ENCODE measurements around the gene DNASE1L2.
A peak's percentile ranks its signal among the peaks of the same experiment; 100 is the strongest.

Gene DNASE1L2

GRCh38 chr16:2271848-2272461 lies 35.7 kb downstream of the DNASE1L2 start:
- no peak for DNase-seq

GRCh38 chr16:2273484-2273883 lies 37.2 kb downstream of the DNASE1L2 start:
- no peak for DNase-seq

- DNase-seq: no peak
These were observed 37.7 kb downstream of the DNASE1L2 start for GRCh38 chr16:2273931-2274330.

- no peak for DNase-seq
These were observed 39.5 kb downstream of the DNASE1L2 start for GRCh38 chr16:2275476-2276367.

GRCh38 chr16:2276368-2277195 lies 40.3 kb downstream of the DNASE1L2 start:
- DNase-seq: no peak

- no peak for DNase-seq
These were observed 41.4 kb downstream of the DNASE1L2 start for GRCh38 chr16:2277466-2278271.

GRCh38 chr16:2278272-2278608 lies 42.0 kb downstream of the DNASE1L2 start:
- no peak for DNase-seq

- DNase-seq: no peak
These were observed 42.9 kb downstream of the DNASE1L2 start for GRCh38 chr16:2278956-2279800.

- DNase-seq: no peak
These were observed 44.2 kb downstream of the DNASE1L2 start for GRCh38 chr16:2280461-2280860.

- DNase-seq: no peak
These were observed 44.8 kb downstream of the DNASE1L2 start for GRCh38 chr16:2280981-2281542.

GRCh38 chr16:2282262-2282661 lies 46.0 kb downstream of the DNASE1L2 start:
- no peak for DNase-seq

GRCh38 chr16:2282866-2283555 lies 46.8 kb downstream of the DNASE1L2 start:
- DNase-seq: peak; percentile 69

- no peak for DNase-seq
These were observed 47.9 kb downstream of the DNASE1L2 start for GRCh38 chr16:2284001-2284770.

- no peak for DNase-seq
These were observed 48.7 kb downstream of the DNASE1L2 start for GRCh38 chr16:2284797-2285576.

GRCh38 chr16:2285731-2286191 lies 49.5 kb downstream of the DNASE1L2 start:
- DNase-seq: no peak

- DNase-seq: no peak
These were observed 50.3 kb downstream of the DNASE1L2 start for GRCh38 chr16:2286550-2286949.

- no peak for DNase-seq
These were observed 51.8 kb downstream of the DNASE1L2 start for GRCh38 chr16:2287916-2288547.

Measured in NCI-H2171 (cell line).